ENCODE measurements around the gene CAMK1. TPM values are rescaled to one million over a fixed set of nuclear protein-coding genes. Genes with fewer than 3 reads are reported as not detected.

CAMK1 gene
- polyA plus RNA-seq, 1 donor (not counting 4 experiments of a cell fraction or from before 2014, with no cell fraction given): 2.3 TPM

- dilution Hi-C loops (cut with MboI; ENCODE audit: extremely low pct_ligation_motif_present, low sequenced_read_pairs): no loop called here
- TF ChIP-seq CTCF (optimal IDR thresholded peaks at IDR 0.05 in 1 of 3, IDR thresholded peaks at IDR 0.05 in 1 of 3, conservative IDR thresholded peaks at IDR 0.05 in 1 of 3; ENCODE audit: extremely low read depth in 1 of 3, insufficient read depth in 2 of 3, low read length in 3 of 3) (no peak), EZH2 (IDR thresholded peaks at IDR 0.05; ENCODE audit: low read length) (no peak)
- DNase-seq (ENCODE audit: low read depth, low spot score) (no peak), FAIRE-seq (no peak)
- Histone ChIP-seq H3K4me1 (ENCODE audit: control insufficient read depth, extremely low read depth, insufficient read depth, low read length) (peaks cover 14% of the 10 kb centered on the region), H3K27me3 (ENCODE audit: control insufficient read depth, extremely low read depth, insufficient read depth, low read length) (no peaks in the 10 kb centered on the region), H3K9ac (ENCODE audit: control insufficient read depth, extremely low read depth, insufficient read depth, low read length) (no peak overlapping the region), H3K4me2 (ENCODE audit: control insufficient read depth, extremely low read depth, insufficient read depth, low read depth, low read length) (peak overlapping the region; percentile 97), H3K79me2 (ENCODE audit: control insufficient read depth, insufficient read depth, low read length) (peaks cover 41% of the 10 kb centered on the region), H3K9me1 (ENCODE audit: control insufficient read depth, extremely low read depth, insufficient read depth, low read length) (no peaks in the 10 kb centered on the region), H4K20me1 (ENCODE audit: control insufficient read depth, extremely low read depth, insufficient read depth, low read length) (no peaks in the 10 kb centered on the region), H3K9me3 (ENCODE audit: control insufficient read depth, low read depth, low read length) (no peaks in the 10 kb centered on the region), H3K27ac (ENCODE audit: control insufficient read depth, insufficient read depth, low read length) (no peak overlapping the region), H2AFZ (ENCODE audit: control insufficient read depth, low read length) (no peak overlapping the region), H3K4me3 (ENCODE audit: control insufficient read depth in 2 of 3, extremely low read depth in 1 of 3, insufficient read depth in 2 of 3, low read depth in 1 of 3, low read length in 3 of 3) (no peak overlapping the region), H3K36me3 (ENCODE audit: control insufficient read depth in 2 of 2, extremely low read depth in 1 of 2, insufficient read depth in 2 of 2, low read length in 2 of 2) (peaks cover 19 to 38% of the 10 kb centered on the region in 2 experiments)
Measured at GRCh38 chr3:9791127-9791526, 21.4 kb upstream of the CAMK1 start.

DNA sequence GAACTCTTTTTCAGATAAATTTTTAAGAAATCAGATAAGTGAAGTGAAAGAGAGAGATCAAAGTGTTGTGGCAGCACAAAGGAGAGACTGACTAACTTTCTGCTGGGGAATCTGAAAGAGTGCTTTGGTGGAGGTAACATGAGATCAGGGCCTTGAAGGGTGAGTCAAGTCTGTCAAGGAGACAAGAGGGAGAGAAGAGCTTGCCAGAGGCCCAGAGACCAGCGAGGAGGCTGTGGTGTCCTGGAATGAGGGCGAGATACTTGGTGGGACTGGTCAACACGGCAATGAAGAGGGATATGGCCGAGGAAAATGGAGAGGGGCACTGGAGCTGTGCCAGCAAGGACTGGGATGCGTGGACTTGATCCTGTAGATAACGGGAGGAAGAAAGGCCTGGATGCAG lies 18.0 kb upstream of the CAMK1 start:
- Histone ChIP-seq H3K4me3 (ENCODE audit: control insufficient read depth in 2 of 3, extremely low read depth in 1 of 3, insufficient read depth in 2 of 3, low read depth in 1 of 3, low read length in 3 of 3) (no peak overlapping the region), H3K9me1 (ENCODE audit: control insufficient read depth, extremely low read depth, insufficient read depth, low read length) (no peaks in the 10 kb centered on the region), H3K79me2 (ENCODE audit: control insufficient read depth, insufficient read depth, low read length) (peaks cover 9% of the 10 kb centered on the region), H3K27me3 (ENCODE audit: control insufficient read depth, extremely low read depth, insufficient read depth, low read length) (no peaks in the 10 kb centered on the region), H3K4me1 (ENCODE audit: control insufficient read depth, extremely low read depth, insufficient read depth, low read length) (peaks cover 8% of the 10 kb centered on the region), H3K9ac (ENCODE audit: control insufficient read depth, extremely low read depth, insufficient read depth, low read length) (no peak overlapping the region), H3K4me2 (ENCODE audit: control insufficient read depth, extremely low read depth, insufficient read depth, low read depth, low read length) (no peak overlapping the region), H3K27ac (ENCODE audit: control insufficient read depth, insufficient read depth, low read length) (no peak overlapping the region), H3K36me3 (ENCODE audit: control insufficient read depth in 2 of 2, extremely low read depth in 1 of 2, insufficient read depth in 2 of 2, low read length in 2 of 2) (peaks cover 26 to 36% of the 10 kb centered on the region in 2 experiments), H3K9me3 (ENCODE audit: control insufficient read depth, low read depth, low read length) (no peaks in the 10 kb centered on the region), H4K20me1 (ENCODE audit: control insufficient read depth, extremely low read depth, insufficient read depth, low read length) (no peaks in the 10 kb centered on the region), H2AFZ (ENCODE audit: control insufficient read depth, low read length) (no peak overlapping the region)
- dilution Hi-C loops (cut with MboI; ENCODE audit: extremely low pct_ligation_motif_present, low sequenced_read_pairs): no loop called here
- DNase-seq (ENCODE audit: low read depth, low spot score): no peak
- TF ChIP-seq EZH2 (IDR thresholded peaks at IDR 0.05; ENCODE audit: low read length) (no peak), CTCF (optimal IDR thresholded peaks at IDR 0.05 in 1 of 3, IDR thresholded peaks at IDR 0.05 in 1 of 3, conservative IDR thresholded peaks at IDR 0.05 in 1 of 3; ENCODE audit: extremely low read depth in 1 of 3, insufficient read depth in 2 of 3, low read length in 3 of 3) (no peak)
- no peak for FAIRE-seq
